Body of pancreas (tissue), 4 donors: ENCODE measurements around the gene ZNF629.

Source experiments
- CTCF ChIP-seq, 7 experiments: fragments of 450-650 bp in 4 of 7; fragments of 200-600 bp in 3 of 7; sonication (generic) in 3 of 7; IDR thresholded peaks; one replicate each; pipeline ENCODE4 v1.5.1; 2016 to 2019; ENCODE audit warnings: antibody characterized with exemption in 7 of 7
- POLR2A ChIP-seq, 3 donors: fragments of 450-650 bp; IDR thresholded peaks; one replicate each; pipeline ENCODE4 v1.6.1; 2016; ENCODE audit warnings: antibody characterized with exemption in 3 of 3, mild to moderate bottlenecking in 2 of 3

- TF ChIP-seq CTCF (IDR thresholded peaks at IDR 0.05) = no peak
- TF ChIP-seq POLR2A (IDR thresholded peaks at IDR 0.05) = no peak
Measured at GRCh38 chr16:30762991-30763725, 23.8 kb downstream of the ZNF629 start.
